DOHH2 (cell line): ENCODE measurements around the gene TMX2.

Source experiments
- H3F3A ChIP-seq: fragments of 200-600 bp; sonication (generic), shearing (Covaris generic); 2 replicates; pipeline ENCODE4 v1.6.0; 2016; ENCODE audit warnings: antibody characterized with exemption, mild to moderate bottlenecking; ENCODE audit not compliant: control insufficient read depth, insufficient read depth
- H3K27ac ChIP-seq: fragments of 200-600 bp; sonication (generic); 2 replicates; pipeline ENCODE4 v1.5.1; 2014; ENCODE audit warnings: low read depth, mild to moderate bottlenecking, low read length, moderate library complexity
- H3K27me3 ChIP-seq: fragments of 200-600 bp; sonication (generic); 2 replicates; pipeline ENCODE4 v1.6.1; 2014; ENCODE audit warnings: mild to moderate bottlenecking, low read length, mixed read lengths; ENCODE audit not compliant: control insufficient read depth
- H3K36me3 ChIP-seq: fragments of 200-600 bp; sonication (generic); 2 replicates; pipeline ENCODE4 v1.6.1; 2014; ENCODE audit warnings: mild to moderate bottlenecking, low read length, moderate library complexity, mixed read lengths; ENCODE audit not compliant: control insufficient read depth
- H3K4me1 ChIP-seq: fragments of 200-600 bp; sonication (generic); 2 replicates; pipeline ENCODE4 v1.6.1; 2014; ENCODE audit warnings: mild to moderate bottlenecking, low read length, mixed read lengths; ENCODE audit not compliant: control insufficient read depth
- H3K4me2 ChIP-seq: fragments of 200-600 bp; sonication (generic); 2 replicates; pipeline ENCODE4 v1.6.0; 2014; ENCODE audit warnings: mild to moderate bottlenecking, low read length, moderate library complexity
- H3K4me3 ChIP-seq: fragments of 200-600 bp; sonication (generic); 2 replicates; pipeline ENCODE4 v1.5.1; 2014; ENCODE audit warnings: mild to moderate bottlenecking, low read length, mixed read lengths
- H3K79me2 ChIP-seq: fragments of 200-600 bp; sonication (generic); 2 replicates; pipeline ENCODE4 v1.6.1; 2014; ENCODE audit warnings: mild to moderate bottlenecking, low read length, mixed read lengths; ENCODE audit not compliant: control insufficient read depth
- H3K9me2 ChIP-seq: fragments of 200-600 bp; sonication (generic); replicated peaks from 2 replicates; pipeline ENCODE4 v1.6.1; 2014; ENCODE audit warnings: mild to moderate bottlenecking, low read length, mixed read lengths; ENCODE audit not compliant: control insufficient read depth
- H3K9me3 ChIP-seq: fragments of 200-600 bp; sonication (generic); 2 replicates; pipeline ENCODE4 v1.6.1; 2014; ENCODE audit warnings: antibody characterized with exemption, low read length, mixed read lengths; ENCODE audit not compliant: control insufficient read depth, insufficient read depth
- H4K20me1 ChIP-seq: fragments of 200-600 bp; sonication (generic); 2 replicates; pipeline ENCODE4 v1.6.0; 2014; ENCODE audit warnings: low read depth, mild to moderate bottlenecking, antibody characterized with exemption, low read length, moderate library complexity; ENCODE audit not compliant: control insufficient read depth, insufficient read depth
- CTCF ChIP-seq: fragments of 200-600 bp; sonication (generic); IDR thresholded peaks from one replicate; pipeline ENCODE4 v1.5.1; 2014; ENCODE audit warnings: antibody characterized with exemption, mild to moderate bottlenecking, low read depth, low read length; ENCODE audit not compliant: poor library complexity, severe bottlenecking
- EZH2phosphoT487 ChIP-seq: fragments of 200-600 bp; sonication (generic); IDR thresholded peaks from 2 replicates; pipeline ENCODE4 v1.6.1; 2017; ENCODE audit warnings: borderline replicate concordance, mild to moderate bottlenecking, antibody characterized with exemption, low read length, moderate library complexity, mixed read lengths

TMX2 gene

DNA sequence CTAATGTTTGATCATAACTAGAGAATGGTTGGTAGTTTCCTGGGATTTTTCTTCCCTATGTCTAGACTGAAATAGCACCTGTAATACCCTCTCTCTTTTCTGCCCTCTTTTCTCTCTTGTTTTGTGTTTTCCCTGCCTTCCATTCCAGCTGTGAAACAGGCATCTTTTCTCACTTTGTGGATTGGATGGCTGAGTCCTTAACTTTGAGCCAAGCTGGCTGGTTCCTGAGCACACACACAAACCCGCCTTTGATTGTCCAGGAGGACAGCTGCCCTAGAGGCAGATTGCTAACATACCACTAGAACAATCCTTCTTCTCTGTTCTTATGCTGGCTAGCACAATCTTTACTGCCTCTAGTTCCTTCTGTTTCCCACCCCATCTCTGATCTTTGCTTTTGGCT, 66.9 kb downstream of the TMX2 start:
- Histone ChIP-seq H3K27me3 (no peaks in the 10 kb centered on the region), H3K79me2 (peaks cover 49% of the 10 kb centered on the region), H3F3A (no peaks in the 10 kb centered on the region), H3K4me1 (peaks cover 9% of the 10 kb centered on the region), H4K20me1 (no peaks in the 10 kb centered on the region), H3K36me3 (no peaks in the 10 kb centered on the region), H3K27ac (no peak overlapping the region), H3K4me2 (no peak overlapping the region), H3K9me2 (no peaks in the 10 kb centered on the region), H3K4me3 (no peak overlapping the region), H3K9me3 (no peaks in the 10 kb centered on the region)
- TF ChIP-seq CTCF (no peak), EZH2phosphoT487 (no peak)

DNA sequence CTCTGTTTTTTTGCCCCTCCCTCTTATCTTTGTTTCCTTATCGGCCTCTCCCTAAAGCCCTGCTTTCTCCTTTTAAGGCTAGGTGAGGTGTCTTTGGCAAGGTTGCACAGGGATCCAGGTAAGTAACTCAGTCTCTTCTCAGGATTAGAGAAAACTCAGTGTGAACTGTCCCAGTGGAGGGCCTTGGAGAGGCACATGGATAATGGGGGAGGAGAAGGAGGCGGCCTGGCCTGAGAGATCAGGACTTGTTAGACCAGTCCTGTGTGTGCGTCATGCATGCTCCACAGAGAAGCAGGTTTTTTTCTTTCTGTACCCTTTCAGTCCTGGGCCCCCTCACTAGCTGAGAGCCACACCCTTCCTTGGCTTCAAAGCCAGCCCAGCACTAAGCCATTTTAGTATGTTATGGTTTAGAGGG, 69.1 kb downstream of the TMX2 start:
- H3K27ac ChIP-seq, result no peak overlapping the region
- no peak overlapping the region for H3K4me2 ChIP-seq
- peaks cover 34% of the 10 kb centered on the region for H3K79me2 ChIP-seq

DNA sequence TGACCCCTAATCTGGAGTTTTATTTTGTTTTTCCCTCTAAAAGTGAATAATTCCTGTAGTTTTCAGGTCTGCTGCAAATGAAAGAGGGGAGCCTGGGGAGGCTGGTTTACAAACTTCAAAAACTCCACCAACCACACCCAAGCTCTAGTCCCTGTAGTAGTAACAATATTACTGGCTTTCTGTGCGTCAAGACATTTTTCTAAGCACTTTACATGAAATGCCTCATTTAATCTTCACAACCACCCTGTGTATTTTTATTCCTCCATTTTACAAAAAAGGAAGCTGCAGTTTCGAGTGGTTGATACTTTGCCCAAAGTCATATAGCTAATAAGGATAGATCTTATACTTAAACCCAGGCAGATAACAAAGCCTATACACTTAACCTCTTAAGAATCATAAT, 72.7 kb downstream of the TMX2 start:
- peaks cover 5% of the 10 kb centered on the region; the same call in 1 of the 2 replicates for H4K20me1 ChIP-seq
- no peaks in the 10 kb centered on the region for H3F3A ChIP-seq
- H3K4me2 ChIP-seq, result peak overlapping the region; percentile 44
- H3K36me3 ChIP-seq, result no peaks in the 10 kb centered on the region
- no peaks in the 10 kb centered on the region for H3K27me3 ChIP-seq
- H3K27ac ChIP-seq, result no peak overlapping the region
- no peaks in the 10 kb centered on the region for H3K9me2 ChIP-seq
- peaks cover 9% of the 10 kb centered on the region; the same call in 1 of the 2 replicates for H3K79me2 ChIP-seq
- peaks cover 14% of the 10 kb centered on the region for H3K4me1 ChIP-seq
- no peaks in the 10 kb centered on the region for H3K9me3 ChIP-seq
- TF ChIP-seq EZH2phosphoT487, result no peak
- no peak for TF ChIP-seq CTCF
- 0 out of 2 replicates have a peak overlapping the region, but pooled peaks have one; percentile 2 for H3K4me3 ChIP-seq

More for the DNA sequence above, 69.1 kb downstream of the TMX2 start:
- H3K4me1 ChIP-seq, result peaks cover 17% of the 10 kb centered on the region
- H3K9me3 ChIP-seq, result no peaks in the 10 kb centered on the region
- no peaks in the 10 kb centered on the region for H3K27me3 ChIP-seq
- TF ChIP-seq EZH2phosphoT487 (no peak), CTCF (no peak)
- no peaks in the 10 kb centered on the region for H3K9me2 ChIP-seq
- H4K20me1 ChIP-seq, result no peaks in the 10 kb centered on the region
- H3F3A ChIP-seq, result no peaks in the 10 kb centered on the region
- no peaks in the 10 kb centered on the region for H3K36me3 ChIP-seq
- no peak overlapping the region for H3K4me3 ChIP-seq

GRCh38 chr11:57786436-57786835, 74.0 kb downstream of the TMX2 start:
- Histone ChIP-seq H3K79me2 (peaks cover 5% of the 10 kb centered on the region; the same call in 1 of the 2 replicates), H3K4me2 (no peak overlapping the region), H3K4me3 (no peak overlapping the region), H3K9me2 (no peaks in the 10 kb centered on the region), H3K36me3 (no peaks in the 10 kb centered on the region), H3F3A (no peaks in the 10 kb centered on the region), H3K27ac (no peak overlapping the region), H4K20me1 (peaks cover 5% of the 10 kb centered on the region; the same call in 1 of the 2 replicates), H3K27me3 (no peaks in the 10 kb centered on the region), H3K9me3 (no peaks in the 10 kb centered on the region), H3K4me1 (peaks cover 14% of the 10 kb centered on the region)
- TF ChIP-seq CTCF, result no peak
- no peak for TF ChIP-seq EZH2phosphoT487
